ENCODE measurements around the gene NUB1. TPM values are rescaled to one million over a fixed set of nuclear protein-coding genes. Genes with fewer than 3 reads are reported as not detected.

NUB1 gene
- total RNA-seq, 1 donor from 2014 or later, result 41.5 TPM

DNA sequence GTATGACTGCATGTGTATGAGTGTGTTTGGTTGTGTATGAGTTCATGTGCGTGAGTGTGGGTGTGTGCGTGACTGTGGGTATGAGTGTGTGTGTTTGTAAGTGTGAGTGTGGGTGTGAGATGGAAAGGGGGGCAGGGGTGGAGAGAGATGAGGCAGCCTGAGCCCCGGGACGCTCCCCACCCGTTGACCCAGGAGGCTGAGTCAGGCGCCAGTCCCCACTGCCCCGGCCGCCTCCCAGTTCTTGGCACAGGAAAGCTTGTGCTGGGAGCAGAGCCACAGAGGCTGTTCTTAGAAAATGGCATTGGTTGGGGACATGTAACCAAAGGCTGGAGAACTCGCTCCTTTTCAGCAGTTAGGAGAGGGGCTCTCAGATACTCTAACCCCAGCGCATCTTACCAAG, 27.8 kb upstream of the NUB1 start:
- no peak for TF ChIP-seq CTCF (IDR thresholded peaks at IDR 0.05; ENCODE audit: unreplicated experiment)
- H3K4me1 Mint-ChIP-seq (ENCODE audit: unreplicated experiment), result no peaks in the 10 kb centered on the region
- H3K36me3 Mint-ChIP-seq (ENCODE audit: low read depth, unreplicated experiment), result no peaks in the 10 kb centered on the region
- no peaks in the 10 kb centered on the region for H3K9me3 Mint-ChIP-seq (ENCODE audit: unreplicated experiment)
- no peak overlapping the region for H3K4me3 Mint-ChIP-seq (ENCODE audit: unreplicated experiment)
- H3K27ac Mint-ChIP-seq (ENCODE audit: unreplicated experiment), result no peak overlapping the region
- no peak for DNase-seq (ENCODE audit: low spot score)
- H3K27me3 Mint-ChIP-seq (ENCODE audit: unreplicated experiment), result peaks cover 3% of the 10 kb centered on the region

DNA sequence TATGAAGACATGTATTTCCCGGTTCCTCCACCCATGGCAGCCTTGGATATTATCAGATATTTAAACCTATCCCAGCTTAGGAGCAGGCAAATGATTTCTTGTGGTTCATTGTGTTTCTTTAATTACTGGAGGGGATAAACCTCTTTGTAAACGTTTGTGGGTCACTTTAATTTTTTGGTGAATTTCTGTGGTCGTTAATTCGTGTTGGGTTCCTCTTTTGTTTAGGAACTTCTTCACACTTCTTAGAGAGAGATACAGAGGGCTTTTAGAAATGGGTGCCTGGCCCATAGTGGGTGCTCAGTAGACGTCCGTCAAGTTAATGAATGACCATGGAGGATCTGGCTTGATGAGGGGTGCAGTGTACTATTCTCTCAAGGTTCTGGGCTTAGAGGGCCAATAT, 27.2 kb upstream of the NUB1 start:
- Mint-ChIP-seq H3K36me3 (ENCODE audit: low read depth, unreplicated experiment) (peaks cover under 1% of the 10 kb centered on the region), H3K4me1 (ENCODE audit: unreplicated experiment) (no peaks in the 10 kb centered on the region), H3K27ac (ENCODE audit: unreplicated experiment) (no peak overlapping the region), H3K27me3 (ENCODE audit: unreplicated experiment) (peaks cover 4% of the 10 kb centered on the region), H3K9me3 (ENCODE audit: unreplicated experiment) (no peaks in the 10 kb centered on the region), H3K4me3 (ENCODE audit: unreplicated experiment) (no peak overlapping the region)
- no peak for TF ChIP-seq CTCF (IDR thresholded peaks at IDR 0.05; ENCODE audit: unreplicated experiment)
- DNase-seq (ENCODE audit: low spot score), result no peak

DNA sequence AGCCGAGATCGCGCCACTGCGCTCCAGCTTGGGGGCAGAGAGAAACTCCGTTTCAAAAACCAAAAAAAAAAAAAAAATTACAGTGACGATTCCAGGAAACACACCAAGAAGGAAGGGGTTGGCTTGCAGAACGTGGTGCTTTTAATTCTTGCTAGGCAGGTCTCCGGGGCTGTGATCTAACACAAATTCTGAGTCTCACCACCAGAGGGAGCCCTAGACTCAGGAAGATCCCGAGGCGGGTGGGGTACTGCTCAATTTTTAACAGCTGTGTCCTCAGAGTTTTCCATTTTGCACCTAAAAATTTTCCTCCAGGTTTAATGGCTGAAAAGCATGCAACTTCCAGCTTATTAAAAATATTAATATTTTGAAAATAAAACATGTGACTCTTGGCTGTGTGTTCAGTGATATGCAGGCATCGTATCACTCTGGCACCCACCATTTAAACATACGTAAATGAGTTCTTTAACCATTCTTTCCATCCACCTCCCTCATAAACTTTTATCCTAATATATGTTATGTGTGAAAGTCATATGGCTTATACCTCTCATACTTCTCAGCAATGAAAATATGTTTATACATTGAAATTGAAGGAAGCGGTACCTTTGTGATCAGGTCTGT, 26.5 kb upstream of the NUB1 start:
- Mint-ChIP-seq H3K36me3 (ENCODE audit: low read depth, unreplicated experiment) (peaks cover 4% of the 10 kb centered on the region), H3K4me3 (ENCODE audit: unreplicated experiment) (no peak overlapping the region), H3K9me3 (ENCODE audit: unreplicated experiment) (no peaks in the 10 kb centered on the region), H3K27ac (ENCODE audit: unreplicated experiment) (no peak overlapping the region), H3K27me3 (ENCODE audit: unreplicated experiment) (peaks cover 9% of the 10 kb centered on the region), H3K4me1 (ENCODE audit: unreplicated experiment) (no peaks in the 10 kb centered on the region)
- TF ChIP-seq CTCF (IDR thresholded peaks at IDR 0.05; ENCODE audit: unreplicated experiment), result peak; percentile 90
- DNase-seq (ENCODE audit: low spot score), result peak; percentile 78

DNA sequence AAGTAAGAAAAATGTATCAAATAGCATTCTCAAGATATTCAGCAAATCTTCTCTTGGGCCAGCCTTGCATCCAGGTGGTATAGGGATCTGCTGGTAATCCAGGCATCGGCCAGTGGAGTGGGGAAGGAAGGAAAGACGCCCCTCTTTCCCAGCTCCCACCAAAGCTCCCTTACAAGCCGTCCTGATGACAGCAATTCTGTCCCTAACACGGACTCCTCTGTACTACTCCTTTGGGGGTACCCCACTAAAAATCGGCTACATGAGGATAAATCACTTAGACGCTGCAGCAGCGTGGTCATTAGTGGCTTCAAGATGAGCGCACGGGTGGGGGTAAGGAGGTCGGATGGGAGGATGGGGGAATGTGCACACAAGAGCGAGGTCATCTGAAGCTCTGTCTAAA, 24.7 kb upstream of the NUB1 start:
- H3K27me3 Mint-ChIP-seq (ENCODE audit: unreplicated experiment), result peaks cover 10% of the 10 kb centered on the region
- TF ChIP-seq CTCF (IDR thresholded peaks at IDR 0.05; ENCODE audit: unreplicated experiment), result no peak
- H3K4me3 Mint-ChIP-seq (ENCODE audit: unreplicated experiment), result no peak overlapping the region
- no peaks in the 10 kb centered on the region for H3K4me1 Mint-ChIP-seq (ENCODE audit: unreplicated experiment)
- DNase-seq (ENCODE audit: low spot score), result no peak
- no peaks in the 10 kb centered on the region for H3K9me3 Mint-ChIP-seq (ENCODE audit: unreplicated experiment)
- no peak overlapping the region for H3K27ac Mint-ChIP-seq (ENCODE audit: unreplicated experiment)
- peaks cover 4% of the 10 kb centered on the region for H3K36me3 Mint-ChIP-seq (ENCODE audit: low read depth, unreplicated experiment)

- H3K36me3 Mint-ChIP-seq (ENCODE audit: low read depth, unreplicated experiment), result peaks cover 4% of the 10 kb centered on the region
- no peak for TF ChIP-seq CTCF (IDR thresholded peaks at IDR 0.05; ENCODE audit: unreplicated experiment)
- H3K9me3 Mint-ChIP-seq (ENCODE audit: unreplicated experiment), result no peaks in the 10 kb centered on the region
- no peaks in the 10 kb centered on the region for H3K4me1 Mint-ChIP-seq (ENCODE audit: unreplicated experiment)
- H3K4me3 Mint-ChIP-seq (ENCODE audit: unreplicated experiment), result no peak overlapping the region
- H3K27me3 Mint-ChIP-seq (ENCODE audit: unreplicated experiment), result peaks cover 10% of the 10 kb centered on the region
- DNase-seq (ENCODE audit: low spot score), result no peak
- H3K27ac Mint-ChIP-seq (ENCODE audit: unreplicated experiment), result no peak overlapping the region
Observed at GRCh38 chr7:151317936-151318335, 23.7 kb upstream of the NUB1 start.

Data from endothelial cell (in vitro differentiated cells).